Measurements from ENCODE around the gene FXYD4.
"Not testable (repeated sequence)": the region's sequence is repeated elsewhere in the genome, so short reads cannot be mapped to it uniquely, and the experiment has no call there.

Gene FXYD4

DNA sequence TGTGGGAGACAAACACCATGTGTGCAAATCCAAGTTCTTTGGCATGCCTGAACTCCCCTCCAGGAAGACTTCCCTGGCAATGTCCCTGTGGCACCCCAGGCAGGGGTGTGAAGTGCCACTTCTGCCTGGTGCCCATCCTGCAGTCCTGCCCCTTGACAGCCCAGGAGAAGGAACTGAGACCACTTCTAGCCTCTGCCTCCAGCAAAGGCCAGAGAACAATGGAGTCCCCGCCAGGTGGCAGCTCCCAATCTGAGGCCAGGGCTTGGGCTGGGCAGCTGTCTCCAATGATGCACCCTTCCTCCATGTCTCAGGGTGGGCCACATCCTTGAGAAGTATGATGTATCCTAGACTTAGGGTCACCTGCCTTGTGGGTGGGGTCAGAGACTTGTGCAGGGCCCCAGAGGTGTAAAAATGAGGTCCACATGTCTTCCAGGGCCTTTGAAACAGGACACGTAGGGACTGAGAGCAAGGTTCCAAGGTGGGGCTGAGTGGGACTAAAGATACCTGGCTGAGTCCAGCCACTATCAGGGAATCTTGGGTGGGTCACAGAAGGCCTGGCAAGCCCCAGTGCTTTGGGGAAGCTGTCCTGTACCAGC, 5.5 kb downstream of the FXYD4 start:
- no peak for DNase-seq

DNA sequence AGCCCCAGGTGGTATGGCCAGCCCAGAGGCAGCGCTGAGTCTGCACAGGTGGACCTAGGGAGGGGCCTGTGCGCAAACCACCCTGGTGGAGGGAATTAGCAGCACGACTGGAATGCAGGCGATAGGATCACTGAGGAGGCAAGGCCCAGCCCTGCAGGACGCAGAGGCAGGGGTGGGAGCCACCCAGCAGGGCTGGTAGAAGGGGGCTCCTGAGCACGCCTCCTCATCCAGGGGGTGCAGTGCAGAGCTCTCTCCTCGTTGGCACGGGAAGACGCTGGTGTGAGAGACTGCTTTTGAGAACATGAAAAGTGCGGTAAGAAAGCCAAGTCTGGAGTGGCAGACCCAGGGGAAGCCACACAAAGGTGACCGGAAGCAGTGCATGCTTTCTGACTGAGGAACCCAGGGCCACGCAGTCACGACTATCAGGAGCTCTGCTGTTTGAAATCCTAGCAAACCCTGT, 6.0 kb downstream of the FXYD4 start:
- no peak for DNase-seq

- DNase-seq, result no peak
Measured at GRCh38 chr10:43380610-43381222, 9.3 kb downstream of the FXYD4 start.

- DNase-seq, result no peak
Measured at GRCh38 chr10:43383204-43383971, 12.0 kb downstream of the FXYD4 start.

DNA sequence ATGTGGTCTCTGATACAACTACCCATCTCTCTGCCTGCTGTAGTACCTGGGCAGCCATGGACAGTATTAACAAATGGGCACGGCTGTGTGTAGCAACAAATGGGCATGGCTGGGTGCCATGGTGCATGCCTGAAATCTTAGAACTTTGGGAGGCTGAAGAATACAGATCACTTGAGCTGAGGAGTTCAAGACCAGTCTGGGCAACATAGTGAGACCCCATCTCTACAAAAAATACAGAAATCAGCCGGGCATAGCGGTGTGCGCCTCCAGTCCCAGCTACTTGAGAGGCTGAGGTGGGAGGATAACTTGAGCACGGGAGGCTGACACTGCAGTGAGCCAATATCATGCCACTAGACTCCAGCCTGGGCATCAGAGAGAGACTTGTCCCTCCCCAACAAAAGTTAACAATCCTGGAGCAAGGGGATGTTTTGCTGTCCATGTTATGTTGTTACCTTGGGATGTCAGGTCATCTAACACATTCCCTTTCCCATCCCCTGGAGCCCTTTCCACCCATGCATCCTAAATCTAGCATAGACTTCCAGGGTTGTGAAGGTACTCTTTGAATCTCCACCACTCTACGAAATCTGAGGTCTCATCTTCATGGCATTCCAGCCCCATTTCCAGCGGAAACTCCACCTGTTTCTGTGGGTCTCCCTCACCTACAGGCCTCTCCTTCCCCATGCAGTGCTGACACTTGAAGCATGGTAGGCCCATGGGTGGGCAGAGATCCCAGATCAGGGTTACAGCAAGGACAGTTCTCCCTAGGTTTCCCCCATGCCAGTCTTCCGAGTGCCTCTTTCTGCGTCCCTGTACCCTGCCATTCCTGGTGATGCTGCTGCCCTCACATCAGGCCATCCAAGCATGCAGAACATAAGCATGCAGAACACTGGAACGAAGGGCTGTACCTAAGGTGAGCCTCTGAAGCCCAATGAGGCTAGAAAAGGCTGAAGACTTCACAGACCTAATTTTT, 13.1 kb downstream of the FXYD4 start:
- DNase-seq, result no peak

- DNase-seq, result no peak
Measured at GRCh38 chr10:43385412-43386004, 14.1 kb downstream of the FXYD4 start.

DNA sequence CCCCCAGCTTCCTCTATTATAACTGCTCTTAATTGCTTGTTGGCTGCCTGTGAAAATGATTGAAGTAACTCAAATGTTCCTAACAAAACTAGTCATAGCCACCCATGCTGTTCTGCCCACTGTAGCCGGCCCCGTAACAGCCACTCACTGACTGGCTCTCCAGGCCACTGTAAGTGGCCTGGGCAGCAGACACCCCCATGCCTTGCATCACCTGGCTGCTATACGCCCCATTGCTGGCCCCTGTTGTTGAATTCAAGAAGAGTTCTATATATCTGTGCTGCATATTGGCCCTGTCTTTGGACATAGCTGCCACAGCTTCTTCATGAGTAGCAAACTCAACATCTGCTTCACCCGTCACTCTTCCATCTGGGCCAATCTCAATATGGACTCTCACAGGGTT, 15.1 kb downstream of the FXYD4 start:
- no peak for DNase-seq

- no peak for DNase-seq
Measured at GRCh38 chr10:43386981-43387677, 15.7 kb downstream of the FXYD4 start.

DNA sequence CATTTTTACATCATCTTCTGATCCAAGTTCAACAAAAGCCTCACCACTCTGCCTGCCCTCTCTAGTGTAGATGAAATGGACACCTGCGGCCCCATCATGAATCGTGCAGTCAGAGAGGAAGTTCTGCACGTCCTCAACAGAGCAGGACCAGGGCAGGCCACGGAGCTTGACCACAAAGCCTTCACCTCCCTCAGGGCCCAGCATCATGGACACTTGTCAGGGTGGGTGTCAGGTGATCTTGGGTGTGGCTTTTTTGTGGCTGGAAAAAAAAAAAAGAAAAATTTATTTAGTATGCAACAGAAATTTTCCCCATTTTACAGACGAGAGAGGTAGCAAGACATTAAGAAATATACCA, 16.2 kb downstream of the FXYD4 start:
- DNase-seq, result no peak

DNA sequence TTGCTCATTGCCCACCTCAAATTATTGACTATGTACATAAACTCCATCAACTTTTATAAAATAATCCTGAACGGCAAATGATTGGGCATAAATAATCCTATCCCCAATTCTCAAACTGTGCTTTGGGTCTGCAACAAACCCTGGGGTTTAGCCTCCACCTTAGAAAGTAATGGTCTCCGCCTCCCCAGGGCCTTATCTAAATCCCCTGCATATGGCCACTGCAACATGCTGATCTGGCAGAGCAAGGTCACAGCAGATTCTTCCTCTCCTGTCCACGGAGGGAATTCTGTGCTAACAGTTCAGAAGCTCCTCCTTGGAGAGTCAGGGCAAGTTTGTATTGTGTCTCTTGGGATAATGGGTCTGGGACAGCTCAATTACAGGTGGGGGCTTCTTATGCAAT, 18.4 kb downstream of the FXYD4 start:
- no peak for DNase-seq

GRCh38 chr10:43390333-43390732, 18.9 kb downstream of the FXYD4 start:
- no peak for DNase-seq

GRCh38 chr10:43390759-43391158, 19.3 kb downstream of the FXYD4 start:
- no peak for DNase-seq

GRCh38 chr10:43391496-43391895, 20.1 kb downstream of the FXYD4 start:
- DNase-seq, result no peak

- no peak for DNase-seq
Measured at GRCh38 chr10:43392748-43393147, 21.3 kb downstream of the FXYD4 start.

DNA sequence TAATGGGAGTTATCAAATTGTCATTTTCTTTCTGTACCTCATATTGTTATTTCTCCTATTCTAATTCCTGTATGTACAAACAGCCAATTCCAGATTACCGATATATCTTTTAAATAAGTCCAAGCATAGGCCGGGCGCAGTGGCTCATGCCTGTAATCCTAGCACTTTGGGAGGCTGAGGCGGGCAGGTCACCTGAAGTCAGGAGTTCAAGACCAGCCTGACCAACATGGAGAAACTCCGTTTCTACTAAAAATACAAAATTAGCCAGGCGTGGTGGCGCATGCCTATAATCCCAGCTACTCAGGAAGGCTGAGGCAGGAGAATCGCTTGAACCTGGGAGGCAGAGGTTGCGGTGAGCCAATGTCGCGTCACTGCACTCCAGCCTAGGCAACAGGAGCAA, 21.8 kb downstream of the FXYD4 start:
- not testable (repeated sequence) for DNase-seq

DNA sequence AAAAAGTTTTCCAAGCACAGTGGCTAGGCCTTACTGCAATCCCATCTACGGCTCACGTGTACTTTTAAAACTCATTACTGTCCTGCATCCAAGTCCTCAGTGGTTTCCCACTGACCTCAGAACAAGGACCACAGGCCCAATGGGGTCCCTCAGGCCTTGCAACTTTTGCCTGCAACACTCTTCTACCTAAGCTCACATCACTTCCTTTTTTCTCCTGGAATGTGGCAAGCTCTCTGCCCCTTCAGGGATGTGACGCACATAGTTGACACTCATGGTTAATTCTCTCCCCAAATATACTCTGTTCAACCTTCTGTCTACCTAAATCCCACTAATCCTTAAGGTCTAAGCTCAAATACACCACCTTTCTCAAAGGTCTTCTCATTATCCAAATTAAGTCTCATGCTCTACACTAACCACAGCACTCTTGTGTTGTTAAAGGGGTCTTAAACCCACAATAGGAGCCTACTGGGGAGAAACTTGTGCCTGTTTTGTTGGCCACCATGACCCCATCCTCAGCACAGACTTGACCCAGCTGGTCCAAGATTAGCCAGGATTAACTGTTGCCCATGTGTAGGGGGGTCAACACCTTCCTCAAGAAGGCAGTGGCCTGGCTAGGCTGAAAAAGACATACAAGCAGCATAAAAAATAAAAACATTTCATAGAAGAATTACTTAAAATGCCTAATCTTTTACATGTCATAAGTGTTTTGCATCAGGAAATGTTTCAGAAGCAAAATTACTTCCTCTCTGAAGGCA, 22.3 kb downstream of the FXYD4 start:
- no peak for DNase-seq

DNA sequence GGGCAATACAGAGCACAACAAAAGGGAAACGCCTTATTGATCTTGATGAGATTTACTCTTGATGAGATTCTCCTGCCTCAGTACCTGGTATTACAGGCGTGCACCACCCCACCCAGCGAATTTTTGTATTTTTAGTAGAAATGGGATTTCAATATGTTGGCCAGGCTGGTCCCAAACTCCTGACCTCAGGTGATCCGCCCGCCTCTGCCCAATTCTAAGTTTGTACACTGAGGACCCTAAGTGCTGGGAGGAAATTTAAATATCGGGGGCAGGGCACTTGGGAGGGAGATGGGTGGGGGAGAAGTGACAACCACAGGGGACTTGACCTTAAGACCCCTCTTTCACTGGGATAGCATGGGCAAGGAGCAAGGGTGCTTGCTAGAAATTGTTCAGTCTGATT, 23.4 kb downstream of the FXYD4 start:
- DNase-seq, result no peak

- peak; percentile 29 for DNase-seq
Measured at GRCh38 chr10:43395571-43396060, 24.2 kb downstream of the FXYD4 start.

GRCh38 chr10:43396061-43396927, 24.9 kb downstream of the FXYD4 start:
- DNase-seq, result peak; percentile 53

Measured in activated gamma-delta T cell treated with Interleukin-2 at 50 U/mL for 16 hours (primary cell).